Mucosa of descending colon (tissue), 3 donors: ENCODE measurements around the gene MTPN. TPM values are rescaled to one million over a fixed set of nuclear protein-coding genes. Genes with fewer than 3 reads are reported as not detected.

Source experiments
- ATAC-seq: fragments of 200-7000 bp; cut with Tn5 transposase; one replicate; pipeline ENCODE4 v1.9.1; 2020; ENCODE audit warnings: mild to moderate bottlenecking, moderate library complexity
- DNase-seq, 3 donors: peaks; one replicate each; pipeline ENCODE4 v3.0.0-alpha.2; 2020
- H3K36me3 ChIP-seq: fragments of 200-600 bp; one replicate; pipeline ENCODE4 v1.8.0; 2021; ENCODE audit warnings: low read depth, mild to moderate bottlenecking
- H3K4me1 ChIP-seq: fragments of 200-600 bp; one replicate; pipeline ENCODE4 v1.8.0; 2021; ENCODE audit warnings: low read depth, mild to moderate bottlenecking
- H3K4me3 ChIP-seq: fragments of 200-600 bp; one replicate; pipeline ENCODE4 v1.8.0; 2021; ENCODE audit warnings: mild to moderate bottlenecking
- H3K9me3 ChIP-seq: fragments of 200-600 bp; one replicate; pipeline ENCODE4 v1.8.0; 2021; ENCODE audit warnings: mild to moderate bottlenecking
- CTCF ChIP-seq: fragments of 200-600 bp; IDR thresholded peaks from one replicate; pipeline ENCODE4 v1.8.0; 2022; ENCODE audit warnings: antibody characterized with exemption, mild to moderate bottlenecking
- intact Hi-C, 2 donors: fragments of 100-400 bp; cut with DNase I in 1 of 2; cut with micrococcal nuclease in 1 of 2; formaldehyde crosslinking; loops; one replicate each; pipeline versions ENCODE4 v1.11.0 to v1.11.1; 2022; cut with DNase I, micrococcal nuclease
- total RNA-seq, 3 donors: library from RNA; stranded (reverse); fragmentation: NEBNext Ultra II Directional in 2 of 3; extraction: Animal tissue kit (Norgen Biotek cat#: 25700) in 2 of 3; gene quantifications; one replicate each; pipeline versions ENCODE4 v1.2.1 to v1.2.4, GENCODE V29; 2021 to 2023
- donor health status: DM: no; HTN: no; CAD: no; lungs with moderate emphysema.
- donor health status: DM: no; HTN: no; CAD: no.
- donor health status: DM: no; HTN: yes; CAD: no.

MTPN gene
- total RNA-seq, 3 donors from 2014 or later: 93.1 to 97.9 (median 97.0) TPM

GRCh38 chr7:135957627-135958026 lies 19.5 kb downstream of the MTPN start:
- TF ChIP-seq CTCF: no peak
- intact Hi-C loops: no loop called here
- no peak for ATAC-seq

GRCh38 chr7:135956393-135956792 lies 20.8 kb downstream of the MTPN start:
- H3K4me3 ChIP-seq: no peak overlapping the region
- H3K9me3 ChIP-seq: no peaks in the 10 kb centered on the region
- H3K4me1 ChIP-seq: no peaks in the 10 kb centered on the region
- ATAC-seq (no peak), DNase-seq (no peak)
- no peak for TF ChIP-seq CTCF
- H3K36me3 ChIP-seq: no peaks in the 10 kb centered on the region
- intact Hi-C loops: no loop called here

More at GRCh38 chr7:135957627-135958026, 19.5 kb downstream of the MTPN start:
- no peaks in the 10 kb centered on the region for H3K9me3 ChIP-seq
- H3K4me3 ChIP-seq: no peak overlapping the region
- DNase-seq: no peak
- no peaks in the 10 kb centered on the region for H3K36me3 ChIP-seq
- no peaks in the 10 kb centered on the region for H3K4me1 ChIP-seq

GRCh38 chr7:135950972-135951371 lies 26.2 kb downstream of the MTPN start:
- intact Hi-C loops: no loop called here
- H3K4me3 ChIP-seq: no peak overlapping the region
- DNase-seq: no peak
- no peak for TF ChIP-seq CTCF
- no peaks in the 10 kb centered on the region for H3K9me3 ChIP-seq
- ATAC-seq: no peak
- H3K4me1 ChIP-seq: no peaks in the 10 kb centered on the region
- H3K36me3 ChIP-seq: no peaks in the 10 kb centered on the region

GRCh38 chr7:135950429-135950828 lies 26.7 kb downstream of the MTPN start:
- Histone ChIP-seq H3K9me3 (no peaks in the 10 kb centered on the region), H3K36me3 (no peaks in the 10 kb centered on the region), H3K4me3 (no peak overlapping the region), H3K4me1 (no peaks in the 10 kb centered on the region)
- TF ChIP-seq CTCF: no peak
- DNase-seq (no peak), ATAC-seq (no peak)
- intact Hi-C loops: no loop called here

GRCh38 chr7:135946289-135947055 lies 30.7 kb downstream of the MTPN start:
- Histone ChIP-seq H3K9me3 (no peaks in the 10 kb centered on the region), H3K4me3 (no peak overlapping the region), H3K36me3 (no peaks in the 10 kb centered on the region), H3K4me1 (no peaks in the 10 kb centered on the region)
- DNase-seq: no peak
- intact Hi-C loops: no loop called here
- TF ChIP-seq CTCF: no peak
- no peak for ATAC-seq
